HG03095 (cell line): ENCODE data around the gene ZFP36L2.

Source experiments
- ATAC-seq: cut with Tn5 transposase; IDR thresholded peaks from one replicate; pipeline ENCODE4 v1.9.1; 2021; ENCODE audit warnings: moderate library complexity; ENCODE audit not compliant: unreplicated experiment

The ZFP36L2 gene

GRCh38 chr2:43250015-43250414, 23.6 kb upstream of the ZFP36L2 start:
- ATAC-seq: no peak

- no peak for ATAC-seq
These were observed 22.2 kb upstream of the ZFP36L2 start for GRCh38 chr2:43248621-43249020.

- ATAC-seq: no peak
These were observed 20.2 kb upstream of the ZFP36L2 start for GRCh38 chr2:43246641-43247040.

GRCh38 chr2:43241558-43241957, 15.2 kb upstream of the ZFP36L2 start:
- no peak for ATAC-seq

- no peak for ATAC-seq
These were observed 14.4 kb upstream of the ZFP36L2 start for GRCh38 chr2:43240766-43241150.

- no peak for ATAC-seq
These were observed 13.8 kb upstream of the ZFP36L2 start for GRCh38 chr2:43239981-43240765.

- no peak for ATAC-seq
These were observed 12.4 kb upstream of the ZFP36L2 start for GRCh38 chr2:43238813-43239212.

GRCh38 chr2:43238176-43238575, 11.8 kb upstream of the ZFP36L2 start:
- no peak for ATAC-seq

- no peak for ATAC-seq
These were observed 7.1 kb upstream of the ZFP36L2 start for GRCh38 chr2:43233218-43234212.

GRCh38 chr2:43230951-43231827, 4.8 kb upstream of the ZFP36L2 start:
- no peak for ATAC-seq

GRCh38 chr2:43230351-43230885, 4.0 kb upstream of the ZFP36L2 start:
- ATAC-seq: no peak

GRCh38 chr2:43228756-43229659, 2.6 kb upstream of the ZFP36L2 start:
- ATAC-seq: no peak

GRCh38 chr2:43228321-43228751, 1.9 kb upstream of the ZFP36L2 start:
- no peak for ATAC-seq

GRCh38 chr2:43227830-43228281, 1.4 kb upstream of the ZFP36L2 start:
- no peak for ATAC-seq

- ATAC-seq: no peak
These were observed 786 bp upstream of the ZFP36L2 start for GRCh38 chr2:43226955-43227829.

GRCh38 chr2:43225788-43226557, 433 bp downstream of the ZFP36L2 start:
- ATAC-seq: peak; percentile 33

GRCh38 chr2:43225093-43225787, 1.2 kb downstream of the ZFP36L2 start:
- no peak for ATAC-seq
